Hematopoietic multipotent progenitor cell treated with erythropoietin and hydrocortisone succinate and interleukin-3 and kit ligand, for 6 days (in vitro differentiated cells): ENCODE measurements around the gene CARD16.
"Not testable (repeated sequence)": the region's sequence is repeated elsewhere in the genome, so short reads cannot be mapped to it uniquely, and the experiment has no call there.

Experiments
- DNase-seq: peaks from one replicate; pipeline ENCODE4 v3.0.0-alpha.2; 2015

Gene CARD16

DNA sequence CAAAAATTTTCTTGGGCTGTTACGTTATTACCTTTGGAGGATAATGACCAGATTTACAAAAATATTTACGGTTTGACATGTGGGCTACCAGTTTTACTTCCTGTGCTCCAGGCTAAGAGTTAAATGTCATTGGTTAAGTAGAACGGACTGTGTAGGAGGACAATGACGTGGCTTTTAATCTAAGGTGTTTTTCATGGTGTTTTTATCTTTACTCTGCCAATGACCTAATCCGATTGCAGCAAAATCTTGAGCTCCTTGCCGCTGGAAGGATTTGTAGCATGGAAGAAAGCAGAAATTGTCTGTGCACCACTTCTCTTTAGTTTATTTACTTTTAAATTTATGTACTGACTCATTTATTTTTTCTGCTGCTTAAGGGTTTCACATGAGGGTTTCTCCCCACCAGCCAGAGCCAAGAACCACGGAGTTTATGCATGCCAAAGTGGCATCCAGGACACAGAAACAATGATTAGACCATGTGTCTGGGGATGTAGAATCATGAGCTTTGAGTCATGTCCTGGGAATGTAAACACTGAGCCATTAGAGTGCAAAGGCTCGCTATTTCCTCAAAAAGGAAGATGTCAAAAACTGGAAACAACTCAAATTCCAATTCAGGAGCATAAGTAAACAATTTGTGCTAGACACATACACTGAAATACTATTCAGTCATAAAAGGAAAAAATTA lies 1.9 kb upstream of the CARD16 start:
- no peak for DNase-seq

- no peak for DNase-seq
Measured at GRCh38 chr11:105045676-105046296, 651 bp upstream of the CARD16 start.

DNA sequence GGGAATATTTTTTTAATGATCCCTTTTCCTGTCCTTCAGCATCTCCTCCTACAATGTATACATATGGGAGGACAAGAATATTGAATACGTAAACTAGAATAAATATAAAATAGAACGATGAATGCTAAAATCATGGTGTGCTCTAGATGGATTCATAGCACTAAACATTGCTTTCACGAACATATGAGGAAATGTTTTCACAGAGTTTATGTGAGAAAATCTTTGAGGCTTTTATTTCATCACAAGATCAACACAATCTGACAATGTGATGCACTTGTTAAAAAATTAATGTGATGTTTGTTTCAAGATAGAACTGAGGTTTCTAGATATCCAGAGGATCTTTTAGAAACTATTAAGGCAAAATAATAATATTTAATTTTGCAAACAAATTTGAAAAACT lies 3.0 kb downstream of the CARD16 start:
- DNase-seq: no peak

DNA sequence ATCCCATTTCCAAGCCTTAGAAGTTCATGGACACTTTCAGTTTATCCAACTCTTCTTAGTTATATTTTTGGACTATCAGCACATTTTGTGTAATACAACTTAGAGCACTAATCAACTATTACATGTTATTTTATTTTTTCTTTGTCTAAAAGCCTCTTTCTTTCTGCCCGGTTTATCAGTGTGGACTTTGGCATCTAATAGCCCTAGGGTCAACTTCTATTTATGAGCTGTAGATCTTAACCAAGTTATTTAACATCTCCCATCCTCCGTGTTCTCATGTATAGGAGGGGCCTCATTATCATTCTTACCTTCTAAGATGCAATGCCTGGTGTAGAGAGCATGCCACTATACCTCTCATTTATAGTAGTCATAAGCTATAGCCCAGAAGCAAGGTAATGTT lies 4.4 kb downstream of the CARD16 start:
- DNase-seq: no peak

- DNase-seq: peak; percentile 52
Measured at GRCh38 chr11:105034813-105035620, 10.1 kb downstream of the CARD16 start, which contains the start of gene CASP1. TSS of gene CASP1 (minus strand) at chr11:105035144. CDS start at chr11:105035113, 31 bp downstream.

GRCh38 chr11:105034388-105034787 lies 10.7 kb downstream of the CARD16 start:
- not testable (repeated sequence) for DNase-seq

- no peak for DNase-seq
Measured at GRCh38 chr11:105033781-105034180, 11.4 kb downstream of the CARD16 start.

GRCh38 chr11:105033343-105033742 lies 11.8 kb downstream of the CARD16 start:
- no peak for DNase-seq

GRCh38 chr11:105032495-105032894 lies 12.6 kb downstream of the CARD16 start:
- DNase-seq: no peak

- peak; percentile 49 for DNase-seq
Measured at GRCh38 chr11:105027678-105028077, 17.5 kb downstream of the CARD16 start.

DNA sequence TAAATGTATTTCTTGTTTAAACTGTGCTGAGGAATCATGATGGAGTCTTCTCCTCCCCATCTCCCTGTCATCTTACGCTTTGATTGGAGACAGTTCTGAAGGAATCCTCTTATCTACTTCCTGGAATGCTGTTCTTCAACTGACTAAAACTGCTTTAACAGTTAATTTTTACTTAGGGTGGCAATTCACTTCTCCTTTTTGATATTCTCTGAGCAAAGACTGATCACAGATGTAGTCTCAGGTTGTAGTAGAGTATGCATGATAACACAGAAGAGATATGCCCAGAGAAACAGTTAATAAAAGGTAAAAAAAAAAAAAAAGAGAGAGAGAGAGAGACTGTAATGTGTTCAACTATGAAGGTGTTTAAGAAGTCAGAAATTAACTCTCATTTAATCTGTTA lies 20.7 kb downstream of the CARD16 start:
- peak; percentile 7 for DNase-seq

- DNase-seq: peak; percentile 9
Measured at GRCh38 chr11:105023003-105023402, 22.1 kb downstream of the CARD16 start, which contains the start of gene CASP5. TSS of gene CASP5 (minus strand) at chr11:105023168. CDS start at chr11:105023136, 32 bp downstream.

GRCh38 chr11:105022527-105022926 lies 22.6 kb downstream of the CARD16 start:
- no peak for DNase-seq

DNA sequence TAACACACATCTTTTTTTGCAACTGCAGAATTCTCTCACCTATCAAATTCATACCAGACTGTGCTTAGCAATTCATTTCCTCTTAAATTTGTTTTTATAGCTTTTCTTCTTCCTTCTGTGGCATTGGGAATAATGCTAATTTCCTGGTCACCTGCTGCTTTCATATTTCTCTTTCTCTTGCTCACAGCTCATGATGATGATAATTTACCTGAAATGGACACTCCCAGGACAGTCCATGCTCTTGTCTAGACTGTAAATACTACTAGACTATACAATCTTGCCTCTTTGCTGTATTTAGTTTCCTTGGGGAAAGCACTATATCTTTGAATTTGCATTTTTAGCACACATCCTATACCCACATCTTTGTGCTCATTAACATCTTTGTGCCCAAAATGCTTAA lies 37.7 kb downstream of the CARD16 start:
- DNase-seq: no peak

DNA sequence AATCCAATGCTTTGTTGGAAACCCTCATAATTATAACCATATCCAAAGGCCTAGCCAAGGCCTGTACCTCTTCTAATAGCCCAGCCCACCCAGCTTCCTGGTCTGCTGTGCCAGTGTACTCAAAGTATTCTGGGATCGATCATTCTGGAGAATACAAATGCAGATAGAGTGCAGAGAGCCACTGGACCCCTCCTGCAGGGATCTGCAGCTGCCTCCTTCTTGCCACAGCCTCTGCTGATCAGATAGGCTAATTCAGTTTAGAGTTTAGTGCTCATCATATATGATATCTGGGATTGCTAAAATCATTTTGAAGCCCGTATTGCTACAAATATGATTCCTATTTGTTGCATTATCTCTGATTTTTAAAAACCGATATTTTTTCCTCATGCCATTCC lies 39.7 kb downstream of the CARD16 start:
- no peak for DNase-seq

DNA sequence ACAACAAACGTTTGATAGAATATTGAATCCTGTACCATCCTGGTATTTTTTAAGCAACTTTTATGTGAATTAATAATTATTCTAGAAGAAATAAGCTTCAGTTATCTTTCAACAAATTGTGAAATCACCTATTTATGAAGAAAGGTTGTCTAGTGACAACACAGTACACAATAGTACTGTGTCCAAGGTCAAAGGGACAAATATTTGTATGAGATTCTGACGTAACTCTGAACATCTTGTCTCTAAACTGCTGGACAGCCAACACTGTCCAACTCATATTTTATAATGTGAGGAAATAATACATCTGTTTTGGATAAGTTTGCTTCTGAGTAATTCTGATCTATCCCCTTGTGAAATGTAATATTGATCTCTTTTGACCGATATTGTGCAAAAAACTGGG lies 41.1 kb downstream of the CARD16 start:
- no peak for DNase-seq

- DNase-seq: no peak
Measured at GRCh38 chr11:105003151-105003550, 42.0 kb downstream of the CARD16 start.

- DNase-seq: peak; percentile 28
Measured at GRCh38 chr11:105000797-105001196, 44.3 kb downstream of the CARD16 start.

DNA sequence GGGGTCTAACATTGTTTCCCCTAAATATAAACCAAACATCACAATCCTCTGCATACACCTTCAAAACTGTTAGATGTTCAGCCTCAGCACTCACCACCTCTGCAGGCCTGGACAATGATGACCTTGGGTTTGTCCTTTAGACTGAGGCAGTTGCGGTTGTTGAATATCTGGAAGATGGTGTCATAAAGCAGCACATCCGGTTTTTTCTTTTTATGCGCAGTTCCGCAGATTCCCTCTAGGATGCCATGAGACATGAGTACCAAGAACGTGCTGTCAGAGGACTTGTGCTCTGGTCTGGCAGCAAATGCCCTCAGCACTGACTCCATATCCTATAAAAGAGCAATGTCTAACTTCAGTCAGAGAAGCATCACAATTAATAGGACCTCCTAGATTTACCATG lies 45.0 kb downstream of the CARD16 start:
- peak; percentile 19 for DNase-seq

DNA sequence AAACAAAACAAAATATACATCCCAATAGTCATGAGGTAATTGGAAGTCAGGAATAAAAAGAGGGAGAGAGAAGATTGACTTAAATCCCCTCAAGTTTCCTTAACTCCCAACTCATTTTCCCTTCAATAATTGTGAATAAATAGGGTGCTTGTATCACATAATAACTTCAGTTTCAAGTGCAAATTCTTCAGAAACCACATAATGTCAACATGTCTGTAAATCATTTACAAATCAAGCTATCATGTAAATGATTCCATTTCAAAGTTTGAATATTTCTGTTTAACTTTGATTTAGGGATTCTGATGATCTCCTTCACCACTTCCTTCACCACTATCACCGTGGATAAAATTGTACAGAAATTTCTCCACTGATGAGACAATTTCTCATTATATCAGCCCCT lies 45.4 kb downstream of the CARD16 start:
- no peak for DNase-seq

GRCh38 chr11:104997288-104997687 lies 47.8 kb downstream of the CARD16 start:
- no peak for DNase-seq

GRCh38 chr11:104995001-104995408 lies 50.1 kb downstream of the CARD16 start:
- DNase-seq: no peak

GRCh38 chr11:104992781-104993180 lies 52.4 kb downstream of the CARD16 start:
- DNase-seq: no peak

- no peak for DNase-seq
Measured at GRCh38 chr11:104991994-104992393, 53.1 kb downstream of the CARD16 start.
